SK-N-SH (cell line): ENCODE data around the gene CCDC88C. TPM values are rescaled to one million over a fixed set of nuclear protein-coding genes. Genes with fewer than 3 reads are reported as not detected.

Source experiments
- CTCF ChIA-PET: fragments of 300-600, 350-600 bp; formaldehyde crosslinking; extraction: SDS; loops from one replicate; lab custom pipeline; 2021; lab: Yijun Ruan, JAX
- POLR2A ChIA-PET: fragments of 350-600 bp; sonication (Branson Sonifier 250); formaldehyde crosslinking; extraction: SDS; loops from one replicate; lab custom pipeline; 2020; ENCODE audit warnings: antibody characterized with exemption, inconsistent platforms; lab: Yijun Ruan, JAX
- DNase-seq: peaks from one replicate; pipeline ENCODE4 v3.0.0; 2012
- H2AFZ ChIP-seq: fragments of 200-600 bp; sonication (generic); 2 replicates; pipeline ENCODE4 v1.8.1; 2016; ENCODE audit warnings: antibody characterized with exemption, mild to moderate bottlenecking, low read depth
- H3F3A ChIP-seq: fragments of 200-600 bp; sonication (generic); replicated peaks from 2 replicates; pipeline ENCODE3; 2016; ENCODE audit warnings: antibody characterized with exemption, mild to moderate bottlenecking; ENCODE audit not compliant: insufficient read depth
- H3K27ac ChIP-seq, 2 experiments: fragments of 200-500 bp in 1 of 2; fragments of 200-600 bp in 1 of 2; sonication (Bioruptor generic) in 1 of 2; sonication (generic), shearing (Covaris generic) in 1 of 2; 2 replicates each; pipeline versions ENCODE4 v1.5.1 to v1.6.1; 2014 to 2016; ENCODE audit warnings: low read depth in 2 of 2, inconsistent platforms in 1 of 2, low read length in 1 of 2, mild to moderate bottlenecking in 1 of 2, mixed read lengths in 1 of 2
- H3K27me3 ChIP-seq: fragments of 200-600 bp; sonication (generic), shearing (Covaris generic); 2 replicates; pipeline ENCODE4 v1.6.1; 2016; ENCODE audit warnings: mixed run types; ENCODE audit not compliant: insufficient read depth
- H3K36me3 ChIP-seq, 2 experiments: fragments of 200-500 bp in 1 of 2; fragments of 200-600 bp in 1 of 2; sonication (Bioruptor generic) in 1 of 2; sonication (generic) in 1 of 2; replicated peaks in 1 of 2; 2 replicates each; pipeline versions ENCODE3 to v1.5.1; 2014 to 2016; ENCODE audit warnings: low read length in 1 of 2, mild to moderate bottlenecking in 1 of 2; ENCODE audit not compliant: insufficient read depth in 2 of 2, control insufficient read depth in 1 of 2
- H3K4me1 ChIP-seq, 2 experiments: fragments of 200-500 bp in 1 of 2; fragments of 200-600 bp in 1 of 2; sonication (Bioruptor generic) in 1 of 2; sonication (generic), shearing (Covaris generic) in 1 of 2; 2 replicates each; pipeline versions ENCODE4 v1.5.1 to v1.6.1; 2014 to 2016; ENCODE audit warnings: low read depth in 1 of 2, low read length in 1 of 2, mixed run types in 1 of 2; ENCODE audit not compliant: insufficient read depth in 2 of 2, control insufficient read depth in 1 of 2
- H3K4me2 ChIP-seq: fragments of 200-600 bp; sonication (generic), shearing (Covaris generic); 2 replicates; pipeline ENCODE4 v1.6.1; 2017; ENCODE audit warnings: mixed run types
- H3K4me3 ChIP-seq, 2 experiments: fragments of 200-500 bp in 1 of 2; fragments of 200-600 bp in 1 of 2; sonication (Bioruptor generic) in 1 of 2; sonication (generic), shearing (Covaris generic) in 1 of 2; 2 replicates each; pipeline versions ENCODE4 v1.5.1 to v1.8.1; 2014 to 2016; ENCODE audit warnings: low read depth in 2 of 2, inconsistent platforms in 1 of 2, low read length in 1 of 2, mild to moderate bottlenecking in 1 of 2, mixed read lengths in 1 of 2, moderate library complexity in 1 of 2
- H3K79me2 ChIP-seq: fragments of 200-600 bp; sonication (generic); 2 replicates; pipeline ENCODE4 v1.8.1; 2017; ENCODE audit warnings: mild to moderate bottlenecking; ENCODE audit not compliant: insufficient read depth
- H3K9ac ChIP-seq: fragments of 200-600 bp; sonication (generic); 2 replicates; pipeline ENCODE4 v1.6.1; 2017; ENCODE audit warnings: mixed run types
- H3K9me2 ChIP-seq: fragments of 200-600 bp; sonication (generic); 2 replicates; pipeline ENCODE4 v1.6.1; 2017; ENCODE audit warnings: mixed run types
- H3K9me3 ChIP-seq: fragments of 200-600 bp; sonication (generic); 2 replicates; pipeline ENCODE4 v1.6.1; 2017; ENCODE audit warnings: mixed run types, mild to moderate bottlenecking, moderate library complexity
- H4K20me1 ChIP-seq: fragments of 200-600 bp; sonication (generic); 2 replicates; pipeline ENCODE4 v1.6.1; 2017; ENCODE audit warnings: mild to moderate bottlenecking, mixed run types; ENCODE audit not compliant: insufficient read depth
- CHD2 ChIP-seq: fragments of 150-350 bp; IDR thresholded peaks from 2 replicates; pipeline ENCODE4 v1.6.1; 2018; ENCODE audit warnings: low read length; ENCODE audit not compliant: partially characterized antibody
- ELF1 ChIP-seq: IDR thresholded peaks from 2 replicates; pipeline ENCODE4 v1.4.0; 2012
- EP300 ChIP-seq, 2 experiments: IDR thresholded peaks; 2 replicates each; pipeline versions ENCODE4 v1.4.0 to v1.6.1; 2012; ENCODE audit warnings: borderline replicate concordance in 1 of 2, low read depth in 1 of 2, low read length in 1 of 2
- EZH2phosphoT487 ChIP-seq: fragments of 200-600 bp; sonication (generic); IDR thresholded peaks from 2 replicates; pipeline ENCODE4 v1.6.1; 2017; ENCODE audit warnings: low read depth, mixed run types, mild to moderate bottlenecking, antibody characterized with exemption, moderate library complexity, borderline replicate concordance
- GABPA ChIP-seq: IDR thresholded peaks from 2 replicates; pipeline ENCODE4 v1.4.0; 2012; ENCODE audit warnings: low read depth, mild to moderate bottlenecking
- JUND ChIP-seq: IDR thresholded peaks from 2 replicates; pipeline ENCODE4 v1.4.0; 2012
- MEF2A ChIP-seq: IDR thresholded peaks from 2 replicates; pipeline ENCODE4 v1.4.0; 2012; ENCODE audit warnings: low read depth, borderline replicate concordance
- RAD21 ChIP-seq: IDR thresholded peaks from 2 replicates; pipeline ENCODE4 v1.6.1; 2012; ENCODE audit warnings: mild to moderate bottlenecking, low read length
- RCOR1 ChIP-seq: fragments of 150-350 bp; IDR thresholded peaks from 2 replicates; pipeline ENCODE4 v1.6.1; 2017; ENCODE audit warnings: antibody characterized with exemption, low read length
- RFX5 ChIP-seq: IDR thresholded peaks from 2 replicates; pipeline ENCODE4 v1.6.1; 2012; ENCODE audit warnings: mild to moderate bottlenecking, improper control_type of control experiment, low read length
- RXRA ChIP-seq: IDR thresholded peaks from 2 replicates; pipeline ENCODE4 v1.4.0; 2012; ENCODE audit warnings: low read depth, mild to moderate bottlenecking, borderline replicate concordance
- SMC3 ChIP-seq: IDR thresholded peaks from 2 replicates; pipeline ENCODE4 v1.6.1; 2012; ENCODE audit warnings: low read depth, low read length, improper control_type of control experiment
- TCF12 ChIP-seq: IDR thresholded peaks from 2 replicates; pipeline ENCODE4 v1.4.0; 2012
- YY1 ChIP-seq: IDR thresholded peaks from 2 replicates; pipeline ENCODE4 v1.4.0; 2012; ENCODE audit warnings: low read depth, mild to moderate bottlenecking
- WGBS: methylation state at CpG from one replicate; pipeline ENCODE4 v1.1.6; 2017; ENCODE audit warnings: low lambda C conversion rate; 5-methylcytosine and 5-hydroxymethylcytosine counted together
- polyA plus RNA-seq, 3 experiments: library from polyadenylated mRNA; depleted of rRNA; stranded (reverse); fragments of >200 nt; gene quantifications; 2 replicates each; pipeline ENCODE4 v1.2.3, GENCODE V29; 2012
- TF ChIP-seq, protein P1 (sequence below): IDR thresholded peaks from 2 replicates; pipeline ENCODE4 v1.4.0; 2012; ENCODE audit warnings: low read depth
- TF ChIP-seq, protein P2 (sequence below): fragments of 150-350 bp; IDR thresholded peaks from 2 replicates; pipeline ENCODE4 v1.6.1; 2016; ENCODE audit warnings: mild to moderate bottlenecking, low read depth, low read length
- TF ChIP-seq, protein P3 (sequence below): fragments of 150-350 bp; IDR thresholded peaks from 2 replicates; pipeline ENCODE4 v1.6.1; 2017; ENCODE audit warnings: antibody characterized with exemption, low read length, low read depth, borderline replicate concordance

CCDC88C gene
- polyA plus RNA-seq, 1 of the 3 experiments (the other 2 are of a cell fraction): 0.39 TPM

DNA sequence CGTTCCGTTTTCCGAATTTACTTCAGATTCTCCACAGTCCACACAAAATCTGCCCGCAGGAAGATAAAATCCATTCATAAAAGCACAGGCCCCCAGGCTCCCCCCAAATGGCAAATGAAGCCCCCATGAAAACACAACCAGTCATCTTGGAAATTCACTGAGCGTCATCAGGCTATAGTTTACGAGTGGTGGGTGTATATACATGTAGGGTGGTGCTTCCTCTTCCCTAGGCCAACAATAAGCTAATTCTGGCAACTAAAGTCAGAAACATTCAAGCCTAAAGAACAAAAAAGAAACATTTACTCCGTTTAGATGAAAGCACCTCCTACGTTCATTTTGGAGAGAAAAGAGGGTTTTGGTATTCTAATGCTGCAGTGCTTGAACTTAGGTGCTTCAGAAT lies 179.0 kb downstream of the CCDC88C start:
- no peaks in the 10 kb centered on the region for H3K79me2 ChIP-seq
- H3K4me1 ChIP-seq: peaks cover 5 to 13% of the 10 kb centered on the region in 2 experiments; a peak in 2 of 4 replicates
- no peaks in the 10 kb centered on the region for H3K9me3 ChIP-seq
- 77% methylated on average over 8 of the region's 8 CpGs for WGBS
- H3K4me3 ChIP-seq: no peak overlapping the region
- H4K20me1 ChIP-seq: no peaks in the 10 kb centered on the region
- H3F3A ChIP-seq: no peaks in the 10 kb centered on the region
- CTCF ChIA-PET: interaction anchor here (0.7 kb wide), 1 partner anchor 9 kb away, joined by 3 read pairs; no protein-coding TSS in a partner anchor
- DNase-seq: no peak
- no peak overlapping the region for H3K9ac ChIP-seq
- TF ChIP-seq TCF12 (no peak), MEF2A (no peak)
- H3K27ac ChIP-seq: no peak overlapping the region
- H3K9me2 ChIP-seq: no peaks in the 10 kb centered on the region
- H2AFZ ChIP-seq: no peak overlapping the region
- POLR2A ChIA-PET: interaction anchor here (0.6 kb wide), 1 partner anchor 248 kb away, joined by 5 read pairs; no protein-coding TSS in a partner anchor
- H3K4me2 ChIP-seq: no peak overlapping the region
- H3K27me3 ChIP-seq: no peaks in the 10 kb centered on the region
- no peaks in the 10 kb centered on the region for H3K36me3 ChIP-seq

DNA sequence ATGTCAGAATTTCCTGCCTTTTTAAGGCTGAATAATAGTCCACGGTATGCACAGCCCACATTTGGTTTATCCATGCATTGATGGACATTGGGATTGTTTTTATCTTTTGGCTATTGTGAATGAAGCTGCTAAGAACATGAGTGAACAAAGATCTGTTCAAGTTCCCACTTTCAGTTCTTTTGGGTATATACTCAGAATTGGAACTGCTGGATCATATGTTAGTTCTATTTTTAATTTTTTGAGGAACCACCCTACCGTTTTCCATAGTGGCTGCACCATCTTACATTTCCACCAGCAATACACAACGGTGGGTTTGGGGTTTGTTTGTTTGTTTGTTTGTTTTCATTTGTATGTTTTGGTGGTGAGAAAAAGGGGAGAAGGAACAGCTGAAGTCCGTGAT lies 179.5 kb downstream of the CCDC88C start:
- 52% methylated on average over 4 of the region's 4 CpGs for WGBS
- POLR2A ChIA-PET: no interaction called here
- Histone ChIP-seq H4K20me1 (no peaks in the 10 kb centered on the region), H3K9ac (no peak overlapping the region), H3K27me3 (no peaks in the 10 kb centered on the region), H3K4me2 (no peak overlapping the region), H3K36me3 (no peaks in the 10 kb centered on the region), H3K27ac (no peak overlapping the region), H3K4me3 (no peak overlapping the region), H3K4me1 (peaks cover 0 to 9% of the 10 kb centered on the region in 2 experiments; a peak in 2 of 4 replicates), H3F3A (no peaks in the 10 kb centered on the region), H3K79me2 (no peaks in the 10 kb centered on the region), H3K9me3 (no peaks in the 10 kb centered on the region), H3K9me2 (no peaks in the 10 kb centered on the region), H2AFZ (no peak overlapping the region)
- CTCF ChIA-PET: interaction anchor here (0.7 kb wide), 1 partner anchor 9 kb away, joined by 3 read pairs; no protein-coding TSS in a partner anchor
- TF ChIP-seq RFX5 (no peak), JUND (no peak), EZH2phosphoT487 (no peak), RCOR1 (no peak), EP300 (IDR thresholded peaks at IDR 0.05; ENCODE audit: borderline replicate concordance in 1 of 2, low read depth in 1 of 2, low read length in 1 of 2) (no peak), GABPA (no peak), RXRA (no peak), RAD21 (no peak), YY1 (no peak), TCF12 (no peak), ELF1 (no peak), SMC3 (no peak), CHD2 (no peak)
- TF ChIP-seq, protein P1, sequence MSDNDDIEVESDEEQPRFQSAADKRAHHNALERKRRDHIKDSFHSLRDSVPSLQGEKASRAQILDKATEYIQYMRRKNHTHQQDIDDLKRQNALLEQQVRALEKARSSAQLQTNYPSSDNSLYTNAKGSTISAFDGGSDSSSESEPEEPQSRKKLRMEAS: no peak
- TF ChIP-seq, protein P2, sequence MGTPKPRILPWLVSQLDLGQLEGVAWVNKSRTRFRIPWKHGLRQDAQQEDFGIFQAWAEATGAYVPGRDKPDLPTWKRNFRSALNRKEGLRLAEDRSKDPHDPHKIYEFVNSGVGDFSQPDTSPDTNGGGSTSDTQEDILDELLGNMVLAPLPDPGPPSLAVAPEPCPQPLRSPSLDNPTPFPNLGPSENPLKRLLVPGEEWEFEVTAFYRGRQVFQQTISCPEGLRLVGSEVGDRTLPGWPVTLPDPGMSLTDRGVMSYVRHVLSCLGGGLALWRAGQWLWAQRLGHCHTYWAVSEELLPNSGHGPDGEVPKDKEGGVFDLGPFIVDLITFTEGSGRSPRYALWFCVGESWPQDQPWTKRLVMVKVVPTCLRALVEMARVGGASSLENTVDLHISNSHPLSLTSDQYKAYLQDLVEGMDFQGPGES: no peak
- TF ChIP-seq, protein P3, sequence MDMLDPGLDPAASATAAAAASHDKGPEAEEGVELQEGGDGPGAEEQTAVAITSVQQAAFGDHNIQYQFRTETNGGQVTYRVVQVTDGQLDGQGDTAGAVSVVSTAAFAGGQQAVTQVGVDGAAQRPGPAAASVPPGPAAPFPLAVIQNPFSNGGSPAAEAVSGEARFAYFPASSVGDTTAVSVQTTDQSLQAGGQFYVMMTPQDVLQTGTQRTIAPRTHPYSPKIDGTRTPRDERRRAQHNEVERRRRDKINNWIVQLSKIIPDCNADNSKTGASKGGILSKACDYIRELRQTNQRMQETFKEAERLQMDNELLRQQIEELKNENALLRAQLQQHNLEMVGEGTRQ: no peak
- no peak for DNase-seq
